GM19238 (cell line): ENCODE measurements around the gene NR2E1.

Source experiments
- DNase-seq: peaks from one replicate; pipeline ENCODE4 v3.0.0; 2011; ENCODE audit warnings: low spot score; ENCODE audit not compliant: insufficient read length

Gene NR2E1

GRCh38 chr6:108171291-108171917 is 5.6 kb downstream of the NR2E1 start:
- no peak for DNase-seq

DNA sequence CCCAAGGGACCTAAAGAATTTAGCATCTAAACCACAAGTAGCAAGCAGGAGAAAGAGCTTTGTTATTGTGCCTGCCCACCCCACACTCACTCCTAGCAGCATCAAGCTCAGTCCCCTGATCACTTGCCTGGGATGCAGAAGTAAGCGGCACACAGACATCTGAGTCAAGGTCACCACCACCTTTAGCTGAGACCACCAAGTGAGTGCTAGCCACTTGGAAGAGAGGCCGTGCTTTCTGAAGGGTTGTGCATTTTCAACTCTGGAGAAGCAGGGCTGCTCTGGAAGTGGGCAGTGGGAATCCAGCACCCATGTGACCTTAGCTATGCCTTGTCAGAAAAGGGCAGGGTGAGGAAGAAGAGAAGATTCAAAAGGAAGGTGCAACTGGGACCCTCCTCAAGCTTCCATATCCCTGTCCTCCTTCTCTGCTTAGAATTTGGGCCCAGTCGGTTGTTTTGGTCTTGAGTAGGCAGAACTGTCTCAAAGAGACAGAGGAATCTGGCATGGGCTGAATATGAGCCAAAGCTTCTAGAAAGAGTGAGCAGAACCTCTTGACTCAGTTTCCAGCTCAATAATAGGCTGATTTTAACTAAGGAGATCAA is 6.2 kb downstream of the NR2E1 start:
- no peak for DNase-seq

- DNase-seq, result no peak
Measured at GRCh38 chr6:108174371-108175175, 8.8 kb downstream of the NR2E1 start.

DNA sequence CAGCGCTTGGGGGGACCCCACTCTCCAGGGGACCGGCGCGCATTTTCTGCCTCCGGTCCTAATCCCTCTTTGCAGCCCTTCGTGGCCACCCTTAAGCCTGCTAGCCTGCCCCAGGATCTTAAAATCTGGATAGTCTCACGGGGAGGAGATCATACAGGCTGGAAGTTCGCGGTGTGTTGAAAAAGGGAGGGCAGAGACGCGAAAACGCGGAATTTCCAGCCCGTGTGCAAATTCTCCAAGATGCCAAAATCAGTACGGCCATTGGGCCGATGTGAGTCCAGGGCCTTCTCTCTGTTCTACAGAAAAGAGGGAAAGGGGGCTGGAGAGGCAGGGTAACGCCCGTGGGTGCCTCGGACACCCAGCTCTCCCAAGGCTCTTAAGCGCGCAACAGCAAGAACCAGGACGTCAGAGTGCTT is 9.4 kb downstream of the NR2E1 start:
- DNase-seq, result no peak

DNA sequence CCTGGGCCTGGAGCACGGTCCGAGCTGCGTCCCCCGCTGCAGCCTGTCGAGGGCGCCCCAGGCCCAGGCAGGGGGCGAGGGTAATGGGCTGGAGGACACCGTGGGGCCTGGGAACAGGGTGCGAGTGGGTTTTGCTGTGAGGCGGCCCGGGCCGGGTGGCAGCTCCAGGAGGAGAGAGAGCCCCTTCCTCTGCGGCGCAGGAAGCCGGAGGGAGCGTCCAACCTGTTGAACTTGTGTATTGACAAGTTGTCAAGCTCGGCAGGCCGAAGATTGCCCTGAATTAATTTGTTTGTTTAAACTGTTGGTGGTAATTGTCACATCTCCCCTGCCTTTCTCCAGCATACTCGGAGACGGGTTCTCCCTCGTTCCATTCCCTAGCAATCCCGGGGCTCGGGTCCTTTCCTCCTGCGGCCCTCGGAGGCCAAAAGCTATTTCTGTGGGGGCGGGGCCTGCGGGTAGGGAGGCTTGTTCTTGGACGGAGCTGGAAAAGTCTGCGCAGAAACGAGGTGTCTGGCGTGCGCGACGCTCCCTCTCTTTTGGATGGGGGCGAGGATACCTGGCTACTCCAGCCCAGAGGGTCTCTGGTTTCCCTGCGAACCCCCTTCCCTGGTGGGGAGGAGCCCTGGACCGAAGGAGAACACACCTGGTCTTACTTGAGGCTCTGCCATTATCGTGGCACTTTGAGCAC is 9.9 kb downstream of the NR2E1 start:
- DNase-seq, result no peak

- no peak for DNase-seq
Measured at GRCh38 chr6:108176281-108177089, 10.7 kb downstream of the NR2E1 start.

DNA sequence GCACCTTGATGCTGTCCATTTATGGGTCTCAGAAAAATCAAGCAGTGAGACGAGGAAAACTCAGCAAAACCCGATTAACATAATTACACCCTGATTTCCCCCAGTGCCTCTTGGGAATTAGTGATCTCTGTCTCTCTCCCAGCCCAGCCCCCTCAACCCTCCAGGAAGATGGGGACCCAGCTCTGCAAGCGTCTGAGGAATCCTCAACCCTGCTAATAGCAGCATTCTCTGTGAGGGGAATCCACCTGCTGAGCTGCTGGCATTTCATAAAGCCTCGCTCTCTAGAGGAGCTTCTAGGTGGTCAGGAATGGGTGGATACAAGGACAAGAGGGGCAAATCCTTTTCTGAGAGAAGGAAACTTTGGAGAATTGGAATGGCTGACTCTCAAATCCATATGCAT is 13.9 kb downstream of the NR2E1 start:
- no peak for DNase-seq

- no peak for DNase-seq
Measured at GRCh38 chr6:108180266-108180665, 14.4 kb downstream of the NR2E1 start.

- DNase-seq, result no peak
Measured at GRCh38 chr6:108180776-108181175, 15.0 kb downstream of the NR2E1 start.

- no peak for DNase-seq
Measured at GRCh38 chr6:108186226-108186625, 20.4 kb downstream of the NR2E1 start.

GRCh38 chr6:108187519-108187918 is 21.7 kb downstream of the NR2E1 start:
- no peak for DNase-seq

DNA sequence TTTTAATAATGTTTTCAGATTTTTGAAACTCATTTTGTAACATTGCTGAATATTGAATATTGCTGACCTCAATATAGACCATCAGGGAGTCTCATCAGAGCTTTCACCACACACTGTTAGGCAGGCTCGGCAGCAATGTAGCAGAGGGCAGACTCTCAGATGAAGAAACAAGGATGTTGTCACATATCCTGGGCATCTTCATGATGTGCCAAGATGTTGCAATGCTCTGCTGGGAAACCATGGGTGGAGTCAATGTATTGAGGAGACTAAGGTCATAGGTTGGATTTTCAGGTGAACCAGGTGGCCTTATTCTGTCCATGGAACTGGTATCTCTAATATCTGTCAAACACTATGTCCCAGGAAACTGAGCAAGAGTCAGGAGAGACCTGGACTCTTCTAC is 27.3 kb downstream of the NR2E1 start:
- DNase-seq, result no peak

DNA sequence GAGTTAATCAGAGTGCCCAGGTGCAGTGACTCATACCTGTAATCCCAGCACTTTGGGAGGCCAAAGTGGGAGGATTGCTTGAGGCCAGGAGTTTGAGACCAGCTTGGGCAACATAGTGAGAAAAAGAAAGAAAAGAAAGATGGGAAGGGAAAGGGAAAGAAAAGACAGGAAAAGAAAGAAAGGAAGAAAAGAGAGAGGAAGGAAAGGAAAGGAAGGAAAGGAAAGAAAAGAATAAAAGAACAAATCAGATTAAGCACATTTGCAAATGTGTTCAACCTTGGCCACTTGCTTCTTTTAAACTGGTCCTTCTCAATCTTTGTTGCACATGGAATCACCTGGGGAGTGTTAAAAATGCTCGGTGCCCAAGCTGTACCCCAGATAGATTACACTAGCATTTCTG is 28.0 kb downstream of the NR2E1 start:
- DNase-seq, result no peak

DNA sequence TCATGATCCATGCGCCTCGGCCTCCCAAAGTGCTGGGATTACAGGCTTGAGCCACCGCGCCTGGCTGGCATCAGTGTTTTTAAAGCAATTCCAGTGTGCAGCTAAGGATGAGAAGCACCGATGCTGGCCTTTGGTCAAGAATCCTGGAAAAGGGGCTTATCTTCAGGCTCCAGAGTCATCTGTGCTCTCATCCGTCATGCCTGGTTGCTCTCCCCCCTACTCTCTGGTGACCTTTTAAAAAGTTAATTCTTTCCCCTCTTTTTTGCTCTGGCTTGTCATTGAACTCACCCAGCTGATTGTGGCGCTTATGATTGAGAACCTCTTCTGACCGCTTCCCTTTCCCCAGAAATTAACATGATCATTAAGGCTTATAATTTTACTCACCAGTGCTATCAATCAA is 28.7 kb downstream of the NR2E1 start:
- DNase-seq, result no peak

DNA sequence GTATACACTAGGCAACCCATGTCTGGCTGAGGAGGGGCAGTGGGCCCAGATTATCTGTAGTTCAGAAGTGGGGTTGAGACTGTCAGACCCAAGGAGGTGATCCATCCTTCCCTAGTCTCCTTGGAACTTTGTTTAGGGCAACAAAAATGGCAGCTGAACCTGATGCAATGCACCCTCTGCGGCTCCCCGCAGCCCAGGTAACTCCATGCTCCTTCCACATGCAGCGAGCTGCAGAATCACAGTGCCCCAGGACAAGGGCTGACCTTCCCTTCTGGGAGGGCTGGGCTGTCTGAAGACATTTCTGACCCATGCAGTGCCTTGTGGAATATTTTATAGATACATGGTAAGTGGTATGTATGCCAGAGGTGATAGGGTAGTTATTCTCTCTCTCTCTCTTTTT is 29.4 kb downstream of the NR2E1 start:
- no peak for DNase-seq

- DNase-seq, result no peak
Measured at GRCh38 chr6:108198761-108199498, 33.1 kb downstream of the NR2E1 start.

GRCh38 chr6:108200186-108200585 is 34.4 kb downstream of the NR2E1 start:
- DNase-seq, result no peak

DNA sequence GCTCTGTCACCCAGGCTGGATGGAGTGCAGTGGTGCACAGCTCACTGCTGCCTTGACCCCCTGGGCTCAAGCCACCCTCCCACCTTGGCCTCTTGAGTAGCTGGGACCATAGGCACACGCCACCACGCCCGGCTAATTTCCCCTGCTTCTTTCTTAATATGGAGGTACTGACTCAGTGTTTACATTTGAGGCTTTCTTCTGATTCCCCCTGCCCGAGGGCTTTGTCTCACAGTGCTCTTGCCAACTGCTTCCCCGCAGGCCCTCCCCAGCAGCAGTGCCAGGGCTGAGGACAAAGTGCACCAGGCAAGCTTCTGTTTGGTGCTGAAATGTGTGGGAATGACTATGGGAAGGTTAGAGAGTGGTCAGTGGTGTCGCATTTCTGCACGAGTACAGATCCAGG is 34.8 kb downstream of the NR2E1 start:
- DNase-seq, result no peak

DNA sequence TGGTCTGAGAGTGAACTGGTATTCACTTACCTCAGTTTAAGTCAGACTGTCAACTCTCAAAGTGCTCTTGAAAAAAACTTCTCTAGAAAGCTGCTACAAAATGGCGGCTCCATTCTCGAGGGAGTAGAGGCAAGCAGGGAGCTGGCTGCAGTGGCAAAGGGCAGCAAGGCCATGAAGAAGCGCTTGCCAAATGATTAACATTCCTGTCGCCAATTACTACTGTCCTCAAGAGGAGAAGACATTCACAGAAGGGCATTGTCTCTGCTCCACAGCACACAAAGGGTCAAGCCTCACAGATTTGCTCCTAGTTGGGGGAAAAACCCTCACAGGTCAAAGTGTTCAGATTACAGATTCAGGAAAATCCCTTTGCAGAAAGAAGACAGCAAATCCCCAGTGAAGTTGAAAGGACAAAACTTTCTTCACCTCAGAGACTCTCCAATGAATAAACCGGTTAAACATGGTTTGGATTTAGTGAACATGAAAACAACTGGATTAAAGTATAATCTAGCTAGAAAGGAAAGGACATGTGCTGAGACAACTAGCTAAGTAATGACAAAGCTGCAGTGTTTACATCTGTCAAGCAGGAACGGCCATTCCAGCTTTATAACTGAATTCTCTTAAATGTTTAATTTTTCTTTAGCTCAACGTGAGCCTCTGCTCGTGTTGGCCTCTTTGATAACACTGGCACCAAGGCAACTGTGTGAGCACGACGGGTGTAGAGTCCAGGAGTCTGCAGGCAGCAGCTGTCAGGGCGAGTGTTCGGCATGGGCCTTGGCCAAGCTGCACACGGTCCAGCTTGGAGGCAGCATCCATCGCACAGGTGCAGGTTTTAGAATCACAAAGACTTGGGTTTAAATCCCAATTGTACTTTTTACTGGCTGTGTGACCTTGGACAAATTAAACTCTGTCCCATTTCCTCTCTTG is 37.6 kb downstream of the NR2E1 start:
- DNase-seq, result no peak

- no peak for DNase-seq
Measured at GRCh38 chr6:108207013-108207412, 41.2 kb downstream of the NR2E1 start.
